MM.1S (cell line): ENCODE data around the gene EDARADD.

Experiments used
- DNase-seq: peaks from one replicate; pipeline ENCODE4 v3.0.0-alpha.2; 2015
- H2AFZ ChIP-seq: fragments of 300-600 bp; sonication (generic); 2 replicates; pipeline ENCODE4 v1.6.0; 2016; ENCODE audit warnings: antibody characterized with exemption, low read length
- H3F3A ChIP-seq: fragments of 300-600 bp; sonication (generic); 2 replicates; pipeline ENCODE4 v1.6.1; 2016; ENCODE audit warnings: mild to moderate bottlenecking, antibody characterized with exemption, low read length, moderate library complexity, mixed read lengths; ENCODE audit not compliant: insufficient read depth
- H3K27ac ChIP-seq: fragments of 300-600 bp; sonication (generic); 2 replicates; pipeline ENCODE4 v1.5.1; 2016; ENCODE audit warnings: mild to moderate bottlenecking, low read length
- H3K27me3 ChIP-seq: fragments of 300-600 bp; sonication (generic); replicated peaks from 2 replicates; pipeline ENCODE4 v1.6.0; 2016; ENCODE audit warnings: low read length; ENCODE audit not compliant: insufficient read depth
- H3K36me3 ChIP-seq: fragments of 300-600 bp; sonication (generic); replicated peaks from 2 replicates; pipeline ENCODE4 v1.6.1; 2016; ENCODE audit warnings: mild to moderate bottlenecking, low read length, mixed read lengths; ENCODE audit not compliant: insufficient read depth
- H3K4me1 ChIP-seq: fragments of 300-600 bp; sonication (generic); 2 replicates; pipeline ENCODE4 v1.6.1; 2016; ENCODE audit warnings: low read length, mixed read lengths
- H3K4me2 ChIP-seq: fragments of 300-600 bp; sonication (generic); 2 replicates; pipeline ENCODE4 v1.6.0; 2016; ENCODE audit warnings: low read depth, low read length
- H3K4me3 ChIP-seq: fragments of 300-600 bp; sonication (generic); 2 replicates; pipeline ENCODE4 v1.5.1; 2016; ENCODE audit warnings: low read length, mixed read lengths
- H3K79me2 ChIP-seq: fragments of 300-600 bp; sonication (generic); 2 replicates; pipeline ENCODE4 v1.6.1; 2016; ENCODE audit warnings: mixed run types, low read length, mixed read lengths
- H3K9ac ChIP-seq: fragments of 300-600 bp; sonication (generic); 2 replicates; pipeline ENCODE4 v1.6.1; 2016; ENCODE audit warnings: low read length, mixed read lengths
- H3K9me2 ChIP-seq: fragments of 300-600 bp; sonication (generic); replicated peaks from 2 replicates; pipeline ENCODE4 v1.6.1; 2016; ENCODE audit warnings: mild to moderate bottlenecking, low read length, mixed read lengths; ENCODE audit not compliant: insufficient read depth
- H3K9me3 ChIP-seq: fragments of 300-600 bp; sonication (generic); replicated peaks from 2 replicates; pipeline ENCODE4 v1.6.1; 2016; ENCODE audit warnings: mild to moderate bottlenecking, low read length, mixed read lengths; ENCODE audit not compliant: insufficient read depth
- H4K20me1 ChIP-seq: fragments of 300-600 bp; sonication (generic); 2 replicates; pipeline ENCODE4 v1.6.1; 2016; ENCODE audit warnings: mild to moderate bottlenecking, low read length, moderate library complexity, mixed read lengths; ENCODE audit not compliant: insufficient read depth
- CTCF ChIP-seq: fragments of 300-600 bp; sonication (generic); IDR thresholded peaks from 2 replicates; pipeline ENCODE4 v1.5.1; 2016; ENCODE audit warnings: antibody characterized with exemption, low read length, mixed read lengths
- EZH2 ChIP-seq: fragments of 300-600 bp; sonication (generic); optimal IDR thresholded peaks from 2 replicates; pipeline ENCODE3; 2017; ENCODE audit warnings: low read depth, mild to moderate bottlenecking, antibody characterized with exemption, low read length, mixed read lengths
- EZH2phosphoT487 ChIP-seq: fragments of 300-600 bp; sonication (generic); IDR thresholded peaks from 2 replicates; pipeline ENCODE4 v1.6.1; 2018; ENCODE audit warnings: antibody characterized with exemption, low read length

The EDARADD gene

GRCh38 chr1:236489710-236490377 lies 95.8 kb downstream of the EDARADD start:
- Histone ChIP-seq H3K4me2 (no peak overlapping the region), H4K20me1 (no peaks in the 10 kb centered on the region), H3K4me3 (no peak overlapping the region), H2AFZ (no peak overlapping the region), H3K9ac (no peak overlapping the region), H3K79me2 (no peaks in the 10 kb centered on the region), H3K27ac (no peak overlapping the region), H3K36me3 (no peaks in the 10 kb centered on the region), H3K9me3 (no peaks in the 10 kb centered on the region), H3K4me1 (no peaks in the 10 kb centered on the region), H3K9me2 (no peaks in the 10 kb centered on the region), H3K27me3 (0 out of 2 replicates have a peak, but pooled peaks cover 9% of the 10 kb centered on the region), H3F3A (no peaks in the 10 kb centered on the region)
- DNase-seq = peak; percentile 51
- no peak for TF ChIP-seq EZH2phosphoT487
- peak; percentile 58 for TF ChIP-seq CTCF

GRCh38 chr1:236491469-236492136 lies 97.5 kb downstream of the EDARADD start:
- no peak overlapping the region for H3K4me3 ChIP-seq
- H3K79me2 ChIP-seq = no peaks in the 10 kb centered on the region
- H3K27ac ChIP-seq = no peak overlapping the region
- H3K4me1 ChIP-seq = no peaks in the 10 kb centered on the region
- no peak overlapping the region for H3K4me2 ChIP-seq
- H4K20me1 ChIP-seq = no peaks in the 10 kb centered on the region
- H3K9ac ChIP-seq = no peak overlapping the region
- no peak overlapping the region for H2AFZ ChIP-seq
- no peaks in the 10 kb centered on the region for H3K36me3 ChIP-seq
- no peak for DNase-seq
- H3K9me3 ChIP-seq = no peaks in the 10 kb centered on the region
- no peaks in the 10 kb centered on the region for H3F3A ChIP-seq
- no peaks in the 10 kb centered on the region for H3K9me2 ChIP-seq
- H3K27me3 ChIP-seq = 0 out of 2 replicates have a peak, but pooled peaks cover 9% of the 10 kb centered on the region
- no peak for TF ChIP-seq EZH2phosphoT487
- no peak for TF ChIP-seq EZH2
- no peak for TF ChIP-seq CTCF

GRCh38 chr1:236492378-236492777 lies 98.3 kb downstream of the EDARADD start:
- no peaks in the 10 kb centered on the region for H3K9me2 ChIP-seq
- no peak overlapping the region for H3K27ac ChIP-seq
- no peaks in the 10 kb centered on the region for H4K20me1 ChIP-seq
- no peak for DNase-seq
- no peak overlapping the region for H2AFZ ChIP-seq
- no peaks in the 10 kb centered on the region for H3K79me2 ChIP-seq
- 0 out of 2 replicates have a peak, but pooled peaks cover 9% of the 10 kb centered on the region for H3K27me3 ChIP-seq
- no peaks in the 10 kb centered on the region for H3K4me1 ChIP-seq
- H3K36me3 ChIP-seq = no peaks in the 10 kb centered on the region
- no peaks in the 10 kb centered on the region for H3K9me3 ChIP-seq
- H3K4me3 ChIP-seq = no peak overlapping the region
- TF ChIP-seq EZH2 (no peak), CTCF (no peak), EZH2phosphoT487 (no peak)
- no peaks in the 10 kb centered on the region for H3F3A ChIP-seq
- no peak overlapping the region for H3K4me2 ChIP-seq
- H3K9ac ChIP-seq = no peak overlapping the region
